Measurements from ENCODE around the gene RARS1. TPM values are rescaled to one million over a fixed set of nuclear protein-coding genes. Genes with fewer than 3 reads are reported as not detected.

RARS1 gene
- total RNA-seq: 137 and 145 TPM in 2 replicates

DNA sequence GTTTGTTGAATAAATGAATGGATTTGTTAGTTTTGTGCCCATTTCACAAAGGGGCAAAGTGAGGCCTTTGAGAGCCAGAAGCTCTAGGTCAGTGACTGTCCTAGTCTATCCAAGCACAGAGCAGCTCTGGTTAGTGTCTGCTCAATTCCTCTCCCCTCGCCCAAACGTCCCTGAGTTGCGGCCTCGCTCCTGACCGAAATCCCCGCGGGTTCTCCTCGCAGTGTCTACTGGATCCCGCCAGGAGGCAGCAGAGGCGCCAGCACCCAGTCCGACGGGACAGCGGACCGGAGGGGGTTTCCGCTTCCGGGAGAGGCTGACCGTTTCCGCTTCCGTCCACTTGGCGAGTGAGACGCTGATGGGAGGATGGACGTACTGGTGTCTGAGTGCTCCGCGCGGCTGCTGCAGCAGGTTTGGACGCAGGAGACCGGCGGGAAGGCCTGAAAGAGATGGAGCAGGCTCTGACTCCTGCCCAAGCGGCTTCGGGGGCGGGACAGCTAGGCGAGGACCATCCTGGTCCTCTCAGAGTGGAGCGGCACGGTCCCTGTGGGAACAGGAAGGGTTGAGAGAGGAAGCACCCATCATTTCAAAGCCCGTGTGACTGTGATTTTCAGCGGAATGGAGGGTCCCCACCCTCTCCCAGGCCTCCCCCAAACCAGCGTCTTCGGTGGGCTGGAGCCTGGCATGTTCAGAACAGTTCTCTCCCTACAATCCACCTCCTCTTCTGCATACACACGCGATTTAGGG, at the start of gene RARS1:
TSS of gene RARS1 (plus strand) at position 336 of the 744 bp plus-strand sequence. CDS start at position 364, 28 bp downstream.
- peak; percentile 86 for DNase-seq (ENCODE audit: low spot score)
- intact Hi-C loops (cut with micrococcal nuclease): loop anchor here (1.0 to 5.0 kb wide), 5 partner anchors 71 to 1096 kb away; partner anchors contain the start of genes PANK3 and SPDL1
- Mint-ChIP-seq H3K4me1 (ENCODE audit: low read depth) (peaks cover 38% of the 10 kb centered on the region), H3K36me3 (ENCODE audit: low read depth) (peaks cover 22% of the 10 kb centered on the region), H3K4me3 (peak within 1 kb of the TSS; percentile 100), H3K27me3 (ENCODE audit: insufficient read depth) (no peaks in the 10 kb centered on the region), H3K27ac (peak within 1 kb of the TSS; percentile 86), H3K9me3 (no peaks in the 10 kb centered on the region)

DNA sequence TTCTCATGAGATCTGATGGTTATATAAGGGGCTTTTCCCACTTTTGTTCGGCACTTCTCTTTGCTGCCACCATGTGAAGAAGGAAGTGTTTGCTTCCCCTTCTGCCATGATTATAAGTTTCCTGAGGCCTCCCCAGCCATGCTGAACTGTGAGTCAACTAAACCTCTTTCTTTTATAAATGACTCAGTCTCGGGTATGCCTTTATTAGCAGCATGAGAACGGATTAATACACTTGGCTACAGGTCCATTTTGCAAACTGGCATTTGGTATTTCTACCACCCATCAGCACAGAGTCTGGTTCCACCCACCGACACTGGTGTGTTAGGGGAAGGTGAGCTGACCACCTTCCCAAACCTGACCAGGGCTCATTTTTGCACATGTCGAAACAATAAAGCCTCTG, 47.9 kb upstream of the RARS1 start:
- Mint-ChIP-seq H3K4me1 (ENCODE audit: low read depth) (no peaks in the 10 kb centered on the region), H3K27me3 (ENCODE audit: insufficient read depth) (peaks cover 8% of the 10 kb centered on the region), H3K4me3 (no peak overlapping the region), H3K9me3 (no peaks in the 10 kb centered on the region), H3K27ac (no peak overlapping the region), H3K36me3 (ENCODE audit: low read depth) (no peaks in the 10 kb centered on the region)
- DNase-seq (ENCODE audit: low spot score): no peak
- intact Hi-C loops (cut with micrococcal nuclease): no loop called here

DNA sequence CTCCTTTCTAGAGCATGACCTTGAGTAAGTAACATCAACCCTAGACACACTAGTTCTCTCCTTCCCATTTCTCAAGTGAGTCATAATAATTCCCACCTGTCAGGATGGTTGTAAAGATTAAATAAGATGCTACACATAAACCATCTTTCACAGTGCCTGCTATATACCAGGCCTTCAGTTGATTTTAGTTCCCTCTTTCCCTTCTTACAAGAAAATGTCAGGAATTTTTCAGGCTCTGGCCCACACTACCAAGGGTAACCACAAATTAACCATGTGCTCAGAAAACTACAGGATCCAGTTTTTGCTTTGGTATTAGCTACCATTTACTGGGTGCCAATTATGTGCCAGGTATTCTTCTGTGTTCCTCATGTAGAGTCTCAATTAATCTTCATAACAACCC, 42.7 kb upstream of the RARS1 start:
- no peak for DNase-seq (ENCODE audit: low spot score)
- H3K4me1 Mint-ChIP-seq (ENCODE audit: low read depth): no peaks in the 10 kb centered on the region
- H3K36me3 Mint-ChIP-seq (ENCODE audit: low read depth): no peaks in the 10 kb centered on the region
- H3K4me3 Mint-ChIP-seq: no peak overlapping the region
- H3K9me3 Mint-ChIP-seq: no peaks in the 10 kb centered on the region
- no peak overlapping the region for H3K27ac Mint-ChIP-seq
- peaks cover 8% of the 10 kb centered on the region for H3K27me3 Mint-ChIP-seq (ENCODE audit: insufficient read depth)
- intact Hi-C loops (cut with micrococcal nuclease): no loop called here

DNA sequence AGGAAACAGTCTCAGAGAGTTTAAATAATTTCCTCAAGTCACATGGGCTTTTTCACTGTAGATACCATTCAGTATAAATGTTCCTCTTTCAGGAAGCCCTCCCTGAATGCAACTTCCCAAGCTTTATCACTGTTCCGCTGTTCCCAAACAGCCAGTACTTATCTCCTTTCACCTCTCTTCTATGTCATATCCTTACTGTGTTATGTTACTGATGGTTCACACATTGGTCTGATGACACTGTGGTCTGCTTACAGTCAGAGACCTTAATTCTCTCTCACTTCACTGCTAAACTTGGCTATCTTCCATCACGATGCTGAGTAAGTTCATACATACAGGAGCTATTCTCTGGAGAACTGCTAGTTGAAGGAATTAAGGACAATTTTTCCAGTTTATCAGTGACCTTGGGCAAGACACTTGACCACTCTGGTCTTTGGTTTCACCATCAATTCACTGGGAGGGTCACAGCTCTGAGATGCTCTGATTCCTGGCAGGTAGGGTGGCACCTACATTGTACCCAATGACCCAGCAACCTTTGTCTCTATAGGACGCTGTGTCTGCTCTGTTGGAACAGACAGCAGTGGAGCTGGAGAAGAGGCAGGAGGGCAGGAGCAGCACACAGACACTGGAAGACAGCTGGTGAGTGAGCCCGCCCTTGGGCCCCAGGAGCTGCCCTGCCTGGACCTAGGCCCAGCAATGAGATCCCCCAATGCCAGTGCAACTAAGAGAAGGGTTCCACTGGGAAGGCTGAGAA, 42.1 kb upstream of the RARS1 start:
- Mint-ChIP-seq H3K36me3 (ENCODE audit: low read depth) (no peaks in the 10 kb centered on the region), H3K4me3 (no peak overlapping the region), H3K27me3 (ENCODE audit: insufficient read depth) (peaks cover 8% of the 10 kb centered on the region), H3K4me1 (ENCODE audit: low read depth) (no peaks in the 10 kb centered on the region), H3K9me3 (no peaks in the 10 kb centered on the region), H3K27ac (no peak overlapping the region)
- intact Hi-C loops (cut with micrococcal nuclease): no loop called here
- no peak for DNase-seq (ENCODE audit: low spot score)

DNA sequence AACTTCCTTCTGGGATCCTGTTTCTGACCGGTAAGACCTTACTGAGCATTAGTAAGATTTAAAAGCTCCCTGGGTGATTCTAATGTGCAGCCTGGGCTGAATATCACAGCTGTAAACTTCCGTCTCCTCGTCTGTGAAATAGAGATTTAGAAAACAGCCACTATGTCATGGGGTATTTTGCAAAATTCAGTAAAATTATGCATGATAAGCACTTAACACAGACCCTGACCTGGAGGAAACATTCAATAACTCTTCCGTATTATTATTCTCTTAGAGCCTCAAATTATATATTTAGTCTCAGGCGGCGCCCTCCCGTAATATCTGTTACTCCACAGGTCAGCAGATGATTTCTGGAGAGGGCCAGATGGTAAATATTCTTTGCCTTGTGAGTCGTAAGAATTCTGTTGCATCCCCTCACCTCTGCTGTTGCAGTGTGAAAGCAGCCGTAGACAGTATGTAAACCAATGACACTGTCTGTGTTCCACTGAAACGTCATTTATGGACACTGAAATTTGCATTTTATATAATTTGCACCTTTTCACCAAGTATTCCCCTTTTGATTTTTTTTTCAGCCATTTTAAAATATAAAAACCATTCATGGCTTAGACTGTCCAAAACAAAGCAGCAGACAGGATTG, 39.2 kb upstream of the RARS1 start:
- Mint-ChIP-seq H3K4me3 (no peak overlapping the region), H3K27ac (no peak overlapping the region), H3K27me3 (ENCODE audit: insufficient read depth) (peaks cover 5% of the 10 kb centered on the region), H3K36me3 (ENCODE audit: low read depth) (no peaks in the 10 kb centered on the region), H3K4me1 (ENCODE audit: low read depth) (no peaks in the 10 kb centered on the region), H3K9me3 (no peaks in the 10 kb centered on the region)
- no peak for DNase-seq (ENCODE audit: low spot score)
- intact Hi-C loops (cut with micrococcal nuclease): no loop called here

DNA sequence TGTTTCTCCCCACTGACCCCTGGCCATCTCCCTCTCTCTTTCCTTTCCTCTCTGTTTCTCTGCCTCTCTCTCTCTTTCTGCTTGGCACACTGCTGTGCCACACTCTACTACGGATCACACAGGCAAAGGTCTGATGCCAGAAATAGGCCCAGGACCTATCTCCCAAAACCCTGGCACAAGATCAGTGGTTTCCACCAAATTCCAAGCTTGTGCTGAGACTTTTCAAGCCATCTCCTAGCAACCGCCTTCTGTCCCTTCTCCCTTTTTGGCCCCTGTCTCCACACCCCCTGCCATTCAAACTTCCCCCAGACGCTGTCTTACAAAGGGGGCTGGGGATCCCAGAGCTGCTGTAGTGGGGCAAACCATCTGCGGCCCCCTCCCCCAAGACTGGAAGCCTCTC, 38.5 kb upstream of the RARS1 start:
- Mint-ChIP-seq H3K4me1 (ENCODE audit: low read depth) (no peaks in the 10 kb centered on the region), H3K9me3 (no peaks in the 10 kb centered on the region)
- no peak for DNase-seq (ENCODE audit: low spot score)

DNA sequence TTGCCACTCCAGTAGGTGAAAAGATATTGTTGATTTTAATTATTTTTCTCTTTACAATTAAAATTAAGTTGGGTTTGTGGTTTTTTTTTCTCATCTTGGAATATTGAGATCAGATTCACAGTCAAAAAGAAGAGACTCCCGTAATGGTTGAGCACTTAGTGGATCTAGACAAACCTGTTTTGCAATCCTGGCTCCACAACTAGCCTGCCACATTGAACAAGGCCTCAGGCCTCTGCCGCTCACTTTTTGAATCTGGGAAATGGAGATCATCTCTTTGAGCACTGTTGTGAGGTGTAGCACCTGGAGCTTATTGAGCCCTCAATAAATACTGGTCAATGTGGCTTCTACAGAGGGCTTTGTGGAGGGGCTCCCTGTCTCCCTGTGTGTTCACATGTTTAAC, 37.1 kb upstream of the RARS1 start:
- no peak for DNase-seq (ENCODE audit: low spot score)
- Mint-ChIP-seq H3K4me3 (no peak overlapping the region), H3K27ac (no peak overlapping the region), H3K9me3 (no peaks in the 10 kb centered on the region), H3K4me1 (ENCODE audit: low read depth) (no peaks in the 10 kb centered on the region), H3K27me3 (ENCODE audit: insufficient read depth) (peaks cover 2% of the 10 kb centered on the region), H3K36me3 (ENCODE audit: low read depth) (no peaks in the 10 kb centered on the region)
- intact Hi-C loops (cut with micrococcal nuclease): no loop called here

More for the DNA sequence above, 38.5 kb upstream of the RARS1 start:
- peaks cover 6% of the 10 kb centered on the region for H3K27me3 Mint-ChIP-seq (ENCODE audit: insufficient read depth)
- intact Hi-C loops (cut with micrococcal nuclease): no loop called here
- H3K4me3 Mint-ChIP-seq: no peak overlapping the region
- no peaks in the 10 kb centered on the region for H3K36me3 Mint-ChIP-seq (ENCODE audit: low read depth)
- H3K27ac Mint-ChIP-seq: no peak overlapping the region

DNA sequence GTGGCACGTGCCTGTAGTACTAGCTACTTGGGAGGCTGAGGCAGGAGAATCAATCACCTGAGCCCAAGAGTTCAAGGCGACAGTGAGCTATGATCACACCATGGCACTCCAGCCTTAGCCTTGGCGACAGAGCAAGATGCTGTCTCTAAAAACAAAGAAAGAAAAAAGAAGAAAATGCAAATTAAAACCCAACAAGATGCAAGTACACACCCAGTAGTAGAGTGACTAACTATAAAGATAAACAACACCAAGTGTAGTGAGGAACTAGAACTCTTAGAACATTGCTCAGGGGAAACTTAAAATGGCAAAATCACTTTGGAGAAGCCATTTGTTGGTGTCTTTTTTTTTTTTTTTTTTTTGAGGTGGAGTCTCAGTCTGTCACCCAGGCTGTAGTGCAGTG, 34.7 kb upstream of the RARS1 start:
- Mint-ChIP-seq H3K4me1 (ENCODE audit: low read depth) (no peaks in the 10 kb centered on the region), H3K4me3 (no peak overlapping the region), H3K36me3 (ENCODE audit: low read depth) (no peaks in the 10 kb centered on the region), H3K27ac (no peak overlapping the region), H3K27me3 (ENCODE audit: insufficient read depth) (peaks cover 2% of the 10 kb centered on the region), H3K9me3 (no peaks in the 10 kb centered on the region)
- DNase-seq (ENCODE audit: low spot score): no peak
- intact Hi-C loops (cut with micrococcal nuclease): no loop called here

DNA sequence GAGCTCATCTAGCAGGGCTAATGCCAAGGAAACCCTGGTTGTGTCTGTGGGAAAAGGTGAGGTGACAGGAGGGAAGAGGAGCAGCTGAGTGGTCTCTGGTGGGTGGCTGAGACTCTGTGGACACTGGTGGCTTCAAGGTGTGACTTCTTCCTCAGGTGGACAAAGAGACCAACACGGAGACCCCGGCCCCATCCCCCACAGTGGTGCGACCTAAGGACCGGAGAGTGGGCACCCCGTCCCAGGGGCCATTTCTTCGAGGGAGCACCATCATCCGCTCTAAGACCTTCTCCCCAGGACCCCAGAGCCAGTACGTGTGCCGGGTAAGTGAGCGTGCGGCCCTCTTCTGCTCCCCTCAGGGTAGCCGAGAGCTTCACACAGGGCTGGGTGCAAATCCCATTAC, 31.1 kb upstream of the RARS1 start:
- Mint-ChIP-seq H3K27ac (no peak overlapping the region), H3K9me3 (no peaks in the 10 kb centered on the region), H3K27me3 (ENCODE audit: insufficient read depth) (peaks cover 4% of the 10 kb centered on the region), H3K4me1 (ENCODE audit: low read depth) (no peaks in the 10 kb centered on the region), H3K36me3 (ENCODE audit: low read depth) (no peaks in the 10 kb centered on the region), H3K4me3 (no peak overlapping the region)
- intact Hi-C loops (cut with micrococcal nuclease): no loop called here
- no peak for DNase-seq (ENCODE audit: low spot score)

DNA sequence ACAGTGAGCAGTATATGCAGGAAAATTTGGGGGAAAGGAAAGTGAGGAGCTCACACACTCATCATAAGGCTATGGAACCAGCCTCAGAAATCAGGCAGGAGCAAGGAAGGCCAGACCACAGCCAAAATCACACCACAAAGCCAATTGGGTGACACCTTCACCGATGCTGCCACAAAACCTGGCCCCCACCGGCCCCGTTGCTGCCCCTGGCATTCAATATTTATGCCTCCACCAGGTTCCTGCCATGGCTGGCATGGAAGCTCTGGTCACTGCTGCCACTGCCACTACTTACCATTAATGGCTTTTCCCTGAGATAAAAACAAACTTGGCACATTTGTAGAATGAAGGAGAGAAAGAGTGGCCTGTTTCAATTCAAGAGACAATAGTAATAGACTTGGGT, 28.7 kb upstream of the RARS1 start:
- H3K27me3 Mint-ChIP-seq (ENCODE audit: insufficient read depth): peaks cover 4% of the 10 kb centered on the region
- H3K4me1 Mint-ChIP-seq (ENCODE audit: low read depth): no peaks in the 10 kb centered on the region
- no peaks in the 10 kb centered on the region for H3K36me3 Mint-ChIP-seq (ENCODE audit: low read depth)

DNA sequence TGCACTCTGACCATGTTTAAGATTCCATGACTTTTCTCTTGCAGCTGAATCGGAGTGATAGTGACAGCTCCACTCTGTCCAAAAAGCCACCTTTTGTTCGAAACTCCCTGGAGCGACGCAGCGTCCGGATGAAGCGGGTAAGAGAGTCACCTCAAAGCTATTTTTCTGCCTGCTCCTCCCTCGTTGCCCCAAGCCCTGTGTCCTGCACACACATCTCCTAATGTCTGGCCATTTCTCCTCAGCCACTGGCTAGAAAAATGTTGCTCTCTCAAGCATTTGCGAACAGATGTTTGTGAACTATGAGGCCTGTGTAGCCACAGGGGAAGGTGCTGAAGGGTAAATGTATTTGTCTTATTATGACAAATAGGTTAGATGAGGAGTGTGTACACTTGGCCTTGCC, 25.7 kb upstream of the RARS1 start:
- Mint-ChIP-seq H3K4me1 (ENCODE audit: low read depth) (no peaks in the 10 kb centered on the region), H3K27ac (no peak overlapping the region), H3K27me3 (ENCODE audit: insufficient read depth) (peaks cover 5% of the 10 kb centered on the region), H3K4me3 (no peak overlapping the region), H3K36me3 (ENCODE audit: low read depth) (no peaks in the 10 kb centered on the region), H3K9me3 (no peaks in the 10 kb centered on the region)
- DNase-seq (ENCODE audit: low spot score): no peak
- intact Hi-C loops (cut with micrococcal nuclease): no loop called here

More for the DNA sequence above, 28.7 kb upstream of the RARS1 start:
- DNase-seq (ENCODE audit: low spot score): no peak
- intact Hi-C loops (cut with micrococcal nuclease): no loop called here
- Mint-ChIP-seq H3K9me3 (no peaks in the 10 kb centered on the region), H3K27ac (no peak overlapping the region), H3K4me3 (no peak overlapping the region)

DNA sequence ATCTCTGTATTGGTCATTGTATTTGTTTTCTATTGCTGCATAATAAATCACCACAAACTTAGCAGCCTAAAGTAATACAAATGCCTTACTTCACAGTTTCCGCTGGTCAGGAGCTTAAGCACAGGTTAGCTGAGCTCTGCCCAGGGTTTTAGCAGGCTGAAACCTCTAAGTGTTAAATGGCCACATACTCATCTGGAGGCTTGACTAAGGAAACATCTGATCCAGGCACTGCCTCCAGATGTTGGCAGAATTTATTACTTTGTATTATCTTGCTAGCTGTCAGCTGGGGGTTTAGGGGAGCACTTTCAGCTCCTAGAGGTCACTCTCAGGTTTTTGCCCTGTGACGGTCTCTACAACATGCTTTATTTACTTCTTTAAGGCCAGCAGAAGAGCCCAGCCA, 23.2 kb upstream of the RARS1 start:
- Mint-ChIP-seq H3K36me3 (ENCODE audit: low read depth) (no peaks in the 10 kb centered on the region), H3K4me1 (ENCODE audit: low read depth) (no peaks in the 10 kb centered on the region), H3K9me3 (no peaks in the 10 kb centered on the region), H3K27ac (no peak overlapping the region), H3K27me3 (ENCODE audit: insufficient read depth) (peaks cover 5% of the 10 kb centered on the region), H3K4me3 (no peak overlapping the region)
- intact Hi-C loops (cut with micrococcal nuclease): no loop called here
- no peak for DNase-seq (ENCODE audit: low spot score)

DNA sequence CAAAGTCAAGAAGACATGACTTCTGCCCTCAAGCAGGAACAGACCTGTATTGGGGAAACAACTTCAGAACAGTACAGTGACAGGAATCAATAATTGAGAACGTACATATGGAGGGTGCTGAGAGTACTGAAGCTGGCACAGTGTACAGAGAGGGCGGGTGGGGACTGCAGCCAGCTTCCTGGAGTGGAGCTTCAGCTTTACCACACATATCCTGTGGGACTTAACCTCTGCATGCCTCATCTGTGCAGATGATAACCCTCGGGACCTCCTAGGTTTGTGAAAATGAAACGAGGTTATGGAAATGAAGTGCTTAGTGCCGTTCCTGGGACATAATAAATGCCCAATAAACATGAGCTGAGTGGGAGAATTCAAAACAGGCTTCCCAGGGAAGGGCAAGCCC, 22.1 kb upstream of the RARS1 start:
- Mint-ChIP-seq H3K4me1 (ENCODE audit: low read depth) (no peaks in the 10 kb centered on the region), H3K36me3 (ENCODE audit: low read depth) (no peaks in the 10 kb centered on the region), H3K27ac (no peak overlapping the region), H3K9me3 (no peaks in the 10 kb centered on the region), H3K4me3 (no peak overlapping the region), H3K27me3 (ENCODE audit: insufficient read depth) (peaks cover 3% of the 10 kb centered on the region)
- no peak for DNase-seq (ENCODE audit: low spot score)
- intact Hi-C loops (cut with micrococcal nuclease): no loop called here

Data from activated T-helper 1 cell treated with anti-CD3 and anti-CD28 coated beads, Interleukin-12 subunit alpha, Interleukin-12 subunit beta, Interleukin-2, Interleukin-4 antibody, amounts not matched to agents 30 ng/mL and 10 ng/mL and 1 ng/mL, durations not matched to agents 14 hours and 24 hours and 36 hours (primary cell).